HCEC 1CT (cell line): ENCODE measurements around the gene MPHOSPH9.

ENCODE experiments used
- DNase-seq: peaks from one replicate; pipeline ENCODE4 v3.0.0-alpha.2; 2017

MPHOSPH9 gene

DNA sequence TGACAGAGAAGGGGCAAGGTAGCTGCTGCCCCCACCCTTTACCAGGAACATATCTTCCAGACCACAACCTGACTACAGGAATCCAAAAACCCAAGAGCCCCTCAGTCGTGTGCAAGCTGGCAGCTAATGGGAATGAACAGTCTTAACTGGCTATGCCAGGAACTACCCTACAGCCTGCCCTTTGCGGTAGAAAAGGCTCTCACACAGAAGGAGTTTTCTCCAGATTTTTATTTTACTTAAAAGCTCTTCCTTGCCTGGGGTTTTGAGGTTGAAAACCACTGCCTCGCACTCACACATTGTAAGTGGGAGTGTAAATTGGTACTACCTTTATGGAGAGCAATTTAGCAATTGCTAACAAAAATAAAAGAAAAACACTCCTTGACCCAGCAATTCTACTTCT lies 110.3 kb downstream of the MPHOSPH9 start:
- no peak for DNase-seq

DNA sequence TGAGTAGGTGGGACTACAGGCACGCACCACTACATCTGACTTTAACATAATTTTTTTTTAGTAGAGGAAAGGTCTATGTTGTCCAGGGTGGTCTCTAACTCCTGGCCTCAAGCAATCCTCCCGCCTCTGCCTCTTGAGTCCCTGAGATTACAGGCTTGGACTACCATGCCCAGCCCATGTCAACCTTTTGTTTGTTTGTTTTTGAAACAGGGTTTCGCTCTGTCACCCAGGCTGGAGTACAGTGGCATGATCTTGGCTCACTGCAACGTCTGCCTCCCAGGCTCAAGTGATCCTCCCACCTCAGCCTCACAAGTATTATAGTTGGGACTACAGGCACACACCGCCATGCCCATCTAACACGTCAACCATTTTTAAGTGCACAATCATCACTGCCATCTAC lies 111.3 kb downstream of the MPHOSPH9 start:
- DNase-seq = no peak

DNA sequence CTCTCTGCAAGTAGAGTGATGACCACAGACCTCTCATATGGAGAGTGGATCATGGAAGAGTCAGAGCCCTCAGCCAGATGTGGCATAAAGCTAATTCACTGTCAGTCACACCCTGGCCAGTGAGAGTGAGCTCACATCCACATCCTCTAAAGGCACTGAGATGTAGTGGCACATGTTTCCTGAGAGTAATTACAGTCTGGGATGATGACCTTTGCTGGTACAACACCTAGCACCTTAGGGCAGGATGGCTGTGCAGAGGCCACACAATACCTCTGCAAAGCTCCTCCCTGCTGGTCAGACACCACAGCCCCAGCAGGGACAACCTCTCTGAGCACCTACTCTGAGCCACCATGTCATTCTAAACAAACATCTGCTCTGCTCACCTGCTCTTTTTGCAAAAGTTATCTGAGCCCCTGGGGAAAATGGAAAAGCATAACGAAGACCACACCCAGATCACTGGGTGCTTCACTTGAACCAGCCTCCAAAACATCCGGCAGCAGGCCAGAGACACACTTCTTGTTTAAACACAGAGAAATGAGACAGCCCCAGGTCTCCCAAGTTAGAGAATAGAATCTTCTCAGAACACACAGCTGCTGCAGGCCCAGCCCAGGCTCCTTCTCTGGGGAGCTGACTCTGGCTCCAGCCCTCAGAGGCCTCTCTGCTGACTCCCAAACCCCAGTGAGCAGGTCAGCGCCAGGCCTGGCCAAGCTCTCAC lies 112.3 kb downstream of the MPHOSPH9 start:
- DNase-seq = peak; percentile 53

DNA sequence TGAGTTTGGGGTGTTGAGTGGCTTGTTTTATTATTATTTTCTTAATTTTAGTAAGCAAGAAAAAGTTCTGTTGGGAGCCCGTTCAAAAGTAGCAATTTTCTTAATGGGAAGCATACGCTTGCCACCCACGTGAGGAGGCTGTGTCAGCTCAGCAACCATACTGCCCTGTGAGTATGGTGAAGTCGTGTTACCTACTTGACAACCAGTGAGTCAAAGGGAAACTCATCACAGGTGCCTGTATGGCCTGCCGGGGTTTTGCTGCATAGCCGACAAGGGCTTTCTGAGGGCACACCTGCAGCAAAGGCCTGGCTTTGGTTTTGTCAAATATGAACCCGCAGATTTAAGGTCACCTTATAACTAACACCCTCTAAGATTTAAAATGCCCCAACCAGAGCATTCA lies 113.1 kb downstream of the MPHOSPH9 start:
- no peak for DNase-seq

DNA sequence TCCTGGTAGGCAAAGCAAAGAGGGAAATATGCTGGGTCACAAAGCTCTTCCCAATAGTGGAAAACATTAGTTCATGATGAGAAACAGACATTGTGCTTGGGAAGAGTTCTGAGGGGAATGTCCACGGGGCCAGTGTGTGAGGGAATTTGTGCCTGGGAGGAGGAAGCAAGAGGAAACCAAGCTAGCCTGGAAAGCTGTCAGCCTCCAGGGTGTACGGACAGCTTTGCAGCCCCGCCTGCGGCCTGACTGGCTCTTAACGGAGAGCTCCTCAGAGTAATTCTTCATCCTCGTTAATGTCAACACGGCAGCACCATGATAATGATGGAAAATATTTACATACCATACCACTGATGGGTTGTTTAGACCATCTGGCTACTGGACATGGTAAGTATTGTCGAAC lies 114.4 kb downstream of the MPHOSPH9 start:
- peak; percentile 90 for DNase-seq

DNA sequence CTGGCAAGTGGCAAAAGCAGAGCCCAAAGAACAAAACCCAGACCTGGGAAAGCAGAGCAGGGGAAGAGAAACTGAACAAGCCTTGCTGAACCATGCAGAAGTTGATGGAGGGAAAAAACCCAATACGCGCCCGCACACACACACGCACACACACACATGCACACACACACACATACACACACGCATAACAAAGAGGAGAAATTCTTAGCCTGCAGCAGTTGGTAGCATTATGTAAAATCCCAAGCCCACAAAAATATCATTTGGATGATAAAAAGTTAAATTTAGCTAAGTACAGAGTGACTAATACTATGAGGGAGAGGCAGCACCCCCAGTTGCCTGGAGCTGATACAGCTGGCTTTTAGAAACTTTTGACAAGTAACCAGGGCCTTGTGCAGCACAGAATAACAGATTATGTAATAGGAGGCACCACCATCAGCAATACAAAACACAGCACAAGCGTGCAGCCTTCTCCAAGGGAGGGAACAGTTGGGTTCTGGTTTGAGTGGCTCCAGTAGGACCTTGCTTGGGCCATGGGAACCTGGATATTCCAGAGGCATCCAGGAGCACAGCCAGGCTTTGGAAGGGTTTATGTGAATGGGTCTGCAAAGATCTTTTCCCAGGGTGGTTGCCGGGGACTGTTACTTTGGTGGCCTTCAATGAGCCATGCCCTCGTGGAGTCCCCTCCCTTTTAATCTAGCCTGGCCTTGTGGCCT lies 117.4 kb downstream of the MPHOSPH9 start:
- peak; percentile 97 for DNase-seq

DNA sequence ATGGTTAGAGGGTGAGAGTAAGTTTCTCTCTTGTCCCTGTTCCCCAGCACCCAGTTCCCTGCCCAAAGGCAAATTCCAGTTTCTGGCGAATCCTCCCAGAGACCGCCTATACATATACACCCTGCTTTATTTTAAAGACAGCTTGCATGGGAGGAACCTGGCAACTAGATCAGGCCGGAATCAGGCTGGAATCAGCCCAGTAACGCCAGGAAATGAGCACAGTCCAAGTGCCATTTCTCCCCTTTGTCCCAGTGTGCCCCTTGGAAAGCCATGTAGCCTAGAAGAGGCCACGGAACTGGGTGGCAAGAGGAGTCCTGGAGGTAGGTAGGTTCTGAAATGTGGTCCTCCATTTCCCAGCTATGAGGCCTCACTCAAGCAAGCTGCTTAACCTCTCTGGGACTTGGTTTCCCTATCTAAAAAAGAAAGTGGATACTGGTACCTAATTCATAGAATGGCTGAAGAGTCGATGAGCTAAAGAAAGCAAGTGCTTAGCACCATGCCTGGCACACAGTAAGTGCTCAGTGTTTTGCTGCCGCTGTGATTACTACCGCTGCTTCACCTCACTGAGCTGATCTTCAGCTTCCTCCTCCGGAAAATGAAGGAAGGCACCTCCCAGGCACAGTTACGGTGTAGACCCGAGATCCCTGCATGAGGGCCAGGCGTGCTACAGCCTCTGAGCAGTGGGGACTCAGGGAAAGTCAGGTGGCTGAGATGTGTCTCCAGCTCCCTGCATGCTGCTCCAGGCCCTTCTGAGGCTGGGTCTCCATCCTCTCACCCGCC lies 118.4 kb downstream of the MPHOSPH9 start:
- DNase-seq = no peak

DNA sequence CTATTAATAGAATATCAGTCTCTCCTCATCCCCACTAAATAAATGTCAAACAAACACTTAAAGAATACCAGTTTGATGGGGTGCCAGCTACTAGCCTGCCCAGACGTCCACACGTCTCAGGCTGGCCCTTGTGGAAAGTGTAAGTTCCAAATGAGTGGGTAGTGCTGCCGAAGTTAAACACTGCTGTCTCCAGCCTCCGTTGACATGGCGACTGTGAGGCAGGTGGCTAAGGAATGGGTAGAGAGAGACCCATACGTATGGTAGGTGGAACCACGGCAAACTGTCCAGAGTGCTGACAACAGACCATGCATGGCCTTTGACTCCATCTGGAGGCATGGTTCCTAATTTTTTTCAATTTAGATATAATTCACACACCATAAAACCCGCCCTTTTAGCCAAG lies 119.9 kb downstream of the MPHOSPH9 start:
- no peak for DNase-seq

DNA sequence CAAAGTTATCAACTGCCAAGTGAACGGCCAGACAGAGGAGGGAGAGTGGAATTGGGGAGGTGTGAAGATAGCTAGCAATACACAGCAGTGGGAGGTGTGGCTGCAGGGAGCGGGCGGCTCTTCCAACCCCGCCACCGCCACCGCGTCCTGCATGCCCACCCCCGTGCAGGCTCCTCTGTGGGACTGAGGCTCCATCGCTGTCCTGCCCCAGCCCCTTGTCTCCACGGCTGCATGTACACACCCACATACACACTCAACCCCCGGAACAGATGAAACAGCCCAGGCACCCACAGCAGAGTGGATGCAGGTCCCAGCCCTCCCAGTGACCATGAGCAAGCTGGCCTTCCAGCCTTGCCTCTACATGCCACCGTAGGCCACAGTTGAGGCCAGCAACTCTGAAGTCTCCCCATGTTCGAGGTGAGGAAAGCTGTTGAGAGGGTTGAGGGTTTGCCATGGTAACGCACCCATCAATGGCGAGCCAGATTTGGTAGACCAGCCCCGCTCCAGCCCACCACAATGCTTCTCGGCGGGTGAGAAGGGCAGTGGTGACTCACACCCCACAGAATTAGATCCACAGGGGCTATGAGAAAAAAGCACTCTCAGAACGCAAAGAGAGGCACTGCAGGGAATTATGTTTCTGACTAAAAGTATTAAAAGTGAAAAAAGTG lies 121.3 kb downstream of the MPHOSPH9 start:
- DNase-seq = no peak

DNA sequence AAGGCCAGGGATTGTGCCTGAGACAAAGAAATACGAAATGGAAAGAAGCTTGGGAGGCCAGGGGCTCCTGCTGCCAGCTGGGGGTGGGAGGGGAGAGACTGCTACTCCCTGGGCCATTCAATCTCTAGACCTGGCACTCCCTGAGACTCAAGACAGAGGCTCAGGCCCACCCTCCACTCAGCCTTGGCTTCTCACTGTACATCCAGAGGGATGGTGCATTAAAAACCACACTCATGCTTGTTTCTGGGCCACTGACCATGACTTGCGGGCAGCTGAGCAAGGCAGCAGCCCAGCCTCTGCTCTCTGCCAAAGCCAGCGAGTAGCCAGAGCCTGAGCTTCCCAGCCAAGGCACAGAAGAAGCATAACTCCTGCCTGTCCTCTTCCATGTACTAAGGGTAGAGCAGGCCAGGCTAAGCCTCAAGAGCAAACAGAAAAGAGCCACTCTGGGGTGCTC lies 123.6 kb downstream of the MPHOSPH9 start:
- DNase-seq = no peak

DNA sequence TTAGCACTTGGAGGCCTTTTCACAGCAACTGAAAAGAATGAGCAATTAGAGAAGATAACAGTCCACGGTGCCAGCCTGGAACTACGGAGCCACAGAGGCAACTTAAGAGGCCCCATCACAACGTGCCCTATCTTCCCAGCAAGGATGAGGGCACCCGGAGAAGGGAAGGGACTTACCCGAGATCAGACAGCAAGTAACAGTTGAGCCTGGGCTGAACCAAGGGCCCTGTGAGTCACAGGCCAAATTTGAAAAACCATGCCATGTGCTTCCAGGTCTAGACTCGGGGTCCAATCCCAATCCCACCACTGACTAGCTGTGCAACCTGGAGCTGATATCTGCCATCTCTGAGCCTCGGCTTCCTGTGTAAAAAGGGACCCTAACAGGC lies 124.3 kb downstream of the MPHOSPH9 start:
- no peak for DNase-seq

DNA sequence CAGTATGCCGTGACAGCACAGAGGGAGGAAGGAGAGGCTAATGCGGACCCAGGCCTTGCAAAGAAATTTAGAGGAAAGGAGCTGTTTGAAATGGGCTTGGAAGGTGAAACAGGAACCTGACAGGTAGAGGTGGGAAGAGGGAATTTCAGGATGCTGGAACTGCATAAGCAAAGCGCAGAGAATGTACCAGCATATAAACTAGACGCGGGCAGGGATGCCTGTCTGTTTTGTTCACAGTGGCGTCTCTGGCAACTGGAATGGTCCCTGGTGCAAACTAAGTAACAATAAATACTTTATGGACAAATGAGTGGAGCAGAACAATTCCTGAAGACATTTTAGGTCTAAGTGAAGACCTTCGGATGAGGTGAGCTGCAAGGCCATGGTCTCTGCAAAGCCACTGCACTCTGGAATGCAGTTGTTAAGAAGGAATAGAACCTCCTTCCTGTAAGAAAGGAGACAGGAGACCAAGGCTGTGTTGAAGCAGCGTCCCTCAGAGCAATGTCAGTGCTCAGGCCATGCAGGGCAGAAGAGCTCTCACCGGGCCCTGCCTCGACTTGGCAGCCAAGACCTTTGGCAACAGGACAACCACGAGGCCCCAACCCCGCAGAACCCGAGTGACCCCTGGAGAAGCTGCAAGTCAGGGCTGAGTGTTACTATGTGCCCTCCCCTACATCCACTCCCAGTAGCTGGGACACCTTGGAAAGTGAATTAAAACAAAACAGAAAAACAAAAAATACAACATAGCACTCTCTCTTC lies 124.8 kb downstream of the MPHOSPH9 start:
- no peak for DNase-seq

DNA sequence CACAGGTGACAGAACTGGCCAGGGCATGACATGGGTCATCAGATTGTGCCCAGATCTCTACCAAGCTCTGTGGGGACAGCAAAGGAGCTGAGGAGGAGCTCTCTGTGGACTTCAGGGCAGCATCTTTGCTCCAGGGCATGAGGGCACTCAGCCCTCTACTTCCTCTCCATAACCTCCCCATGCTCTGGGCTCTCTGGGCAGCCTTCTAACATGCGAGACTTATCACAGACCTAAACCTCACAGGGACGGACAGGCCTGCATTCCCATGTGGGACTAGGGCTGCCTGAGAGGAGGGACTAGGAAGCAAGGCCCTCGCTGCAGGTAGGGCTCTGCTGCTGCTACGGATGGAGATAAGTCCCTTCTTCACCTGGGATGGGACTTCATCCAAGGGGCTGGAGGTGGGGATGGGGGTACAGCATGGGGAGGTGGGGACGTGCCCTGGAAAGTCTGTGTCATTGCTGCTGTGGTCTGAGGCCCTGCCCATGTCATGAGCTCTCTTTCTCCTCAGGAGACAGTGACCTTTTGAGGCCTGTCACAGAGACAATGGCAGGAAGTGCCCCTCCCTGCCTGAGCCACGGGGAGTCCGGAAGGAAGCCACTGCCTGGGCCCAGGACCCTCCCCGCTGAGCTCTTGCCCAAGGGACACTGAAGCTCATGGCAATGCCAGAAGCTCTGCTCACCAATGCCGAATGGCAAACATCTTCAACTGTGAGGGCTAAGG lies 126.1 kb downstream of the MPHOSPH9 start:
- no peak for DNase-seq

DNA sequence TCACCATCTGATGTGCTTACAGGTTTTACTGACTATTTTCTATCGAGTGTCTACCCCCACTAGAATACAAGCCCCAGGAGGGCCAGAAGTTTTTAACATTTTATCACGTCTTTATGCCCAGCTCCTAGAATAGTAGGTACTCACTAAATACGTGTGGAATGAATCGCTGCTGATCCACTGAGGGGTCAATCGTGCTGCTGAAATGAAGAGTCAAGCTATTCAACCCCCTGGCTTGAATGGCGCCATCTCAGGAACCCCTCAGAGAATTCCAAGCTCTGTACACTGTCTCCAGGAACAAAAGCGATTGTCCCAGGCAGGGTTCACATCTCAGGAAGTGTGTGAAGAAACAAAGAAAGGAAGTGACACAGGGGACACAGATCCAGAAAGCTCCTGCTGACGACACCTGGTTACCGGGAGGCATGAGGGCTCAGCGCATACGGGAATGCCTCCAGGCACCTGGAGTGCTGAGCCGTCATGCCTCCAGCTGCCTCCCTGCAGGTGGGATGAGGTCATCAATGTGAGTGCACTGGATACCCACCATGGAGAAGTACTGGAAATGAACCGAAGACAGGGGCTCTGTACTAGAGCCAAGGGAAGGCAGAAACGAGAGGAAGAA lies 127.6 kb downstream of the MPHOSPH9 start:
- no peak for DNase-seq

DNA sequence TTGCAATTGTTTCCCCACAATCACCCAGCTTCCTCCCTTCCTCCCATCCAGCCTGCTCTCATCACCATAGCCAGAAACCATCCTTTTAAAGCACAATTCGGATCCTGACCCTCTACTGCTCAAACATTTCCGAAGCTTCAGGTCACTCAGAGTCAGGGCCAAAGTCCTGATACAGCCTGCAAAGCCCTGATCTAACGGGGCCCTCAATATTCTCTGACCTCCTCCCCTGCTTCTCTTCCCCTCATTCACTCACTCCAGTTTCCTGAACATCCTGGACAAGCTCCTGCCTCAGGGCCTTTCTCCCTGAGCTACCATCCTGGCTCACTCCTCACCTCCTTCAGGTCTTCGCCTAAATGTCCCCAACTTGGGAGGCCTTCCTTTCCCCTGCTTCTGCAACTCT lies 128.1 kb downstream of the MPHOSPH9 start:
- no peak for DNase-seq
